Measurements from ENCODE around the gene TNRC6A. TPM values are rescaled to one million over a fixed set of nuclear protein-coding genes. Genes with fewer than 3 reads are reported as not detected.

TNRC6A gene
- total and polyA plus RNA-seq, 9 of the 15 experiments (the other 6 are each of a cell fraction or from before 2014, with no cell fraction given), result 3.4 to 32.1 (median 26.6) TPM

DNA sequence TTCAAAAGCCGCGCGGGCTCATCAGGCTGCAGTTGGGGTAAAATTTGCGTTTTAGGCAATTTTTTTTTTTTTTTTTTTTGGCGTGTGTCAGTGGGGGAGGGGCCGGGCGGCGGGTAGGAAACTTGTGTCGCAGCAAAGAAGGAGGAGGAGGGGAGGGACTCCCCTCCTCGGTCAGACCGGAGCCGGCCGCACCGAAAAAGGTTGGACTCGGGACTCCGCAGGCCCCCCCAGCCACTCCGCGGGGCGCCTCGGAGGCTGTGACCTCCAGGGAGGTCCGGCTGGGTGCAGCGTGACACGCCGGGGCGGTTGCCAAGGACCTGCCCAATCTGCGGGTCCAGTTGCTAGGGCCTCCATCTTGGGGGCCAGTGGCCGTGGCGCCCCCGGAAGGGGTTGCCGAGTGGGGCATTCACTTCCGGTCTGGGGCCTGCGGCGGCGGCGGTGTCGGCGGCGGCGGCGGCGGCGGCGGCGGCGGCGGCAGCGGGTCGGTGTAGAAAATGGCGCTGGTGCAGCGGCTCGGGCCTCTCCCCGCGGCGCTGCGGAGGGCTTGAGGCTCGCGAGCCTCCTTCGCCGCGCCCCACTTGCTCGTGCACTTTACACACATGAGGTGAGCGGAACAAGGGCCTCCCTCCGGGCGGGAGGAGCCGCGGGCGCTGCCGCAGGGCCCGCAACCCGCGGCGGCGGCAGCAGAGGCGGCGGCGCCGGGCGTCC is at the start of gene TNRC6A (continued):
- TF ChIP-seq SIN3A (IDR thresholded peaks at IDR 0.05; ENCODE audit: borderline replicate concordance in 2 of 2, control insufficient read depth in 1 of 2, low read depth in 2 of 2, low read length in 2 of 2), result peak; percentile 52 to 90; a peak in 3 of 4 replicates
- peak; percentile 59 for TF ChIP-seq TAF1 (IDR thresholded peaks at IDR 0.05; ENCODE audit: control insufficient read depth, extremely low read depth, insufficient read depth, low read length, severe bottlenecking)
- TF ChIP-seq ZC3H4 (CRISPR knock-in tag; IDR thresholded peaks at IDR 0.05; ENCODE audit: borderline replicate concordance), result no peak
- TF ChIP-seq RBFOX2 (IDR thresholded peaks at IDR 0.05; ENCODE audit: low read depth, low read length), result peak; percentile 93
- TF ChIP-seq POLR3A (IDR thresholded peaks at IDR 0.05; ENCODE audit: borderline replicate concordance, extremely low read depth, insufficient read depth, insufficient read length), result no peak
- TF ChIP-seq, protein P1, sequence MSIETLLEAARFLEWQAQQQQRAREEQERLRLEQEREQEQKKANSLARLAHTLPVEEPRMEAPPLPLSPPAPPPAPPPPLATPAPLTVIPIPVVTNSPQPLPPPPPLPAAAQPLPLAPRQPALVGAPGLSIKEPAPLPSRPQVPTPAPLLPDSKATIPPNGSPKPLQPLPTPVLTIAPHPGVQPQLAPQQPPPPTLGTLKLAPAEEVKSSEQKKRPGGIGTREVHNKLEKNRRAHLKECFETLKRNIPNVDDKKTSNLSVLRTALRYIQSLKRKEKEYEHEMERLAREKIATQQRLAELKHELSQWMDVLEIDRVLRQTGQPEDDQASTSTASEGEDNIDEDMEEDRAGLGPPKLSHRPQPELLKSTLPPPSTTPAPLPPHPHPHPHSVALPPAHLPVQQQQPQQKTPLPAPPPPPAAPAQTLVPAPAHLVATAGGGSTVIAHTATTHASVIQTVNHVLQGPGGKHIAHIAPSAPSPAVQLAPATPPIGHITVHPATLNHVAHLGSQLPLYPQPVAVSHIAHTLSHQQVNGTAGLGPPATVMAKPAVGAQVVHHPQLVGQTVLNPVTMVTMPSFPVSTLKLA (conservative IDR thresholded peaks at IDR 0.05), result peak; percentile 70 to 82
- TF ChIP-seq NR2C1 (IDR thresholded peaks at IDR 0.05), result peak; percentile 98
- TF ChIP-seq NR2C1 (tag; IDR thresholded peaks at IDR 0.05), result peak; percentile 99
- no peak for TF ChIP-seq TCF7L2 (IDR thresholded peaks at IDR 0.05; ENCODE audit: low read depth, low read length)
- peak; percentile 45; the same call in 1 of the 2 replicates for TF ChIP-seq DPF2 (IDR thresholded peaks at IDR 0.05)
- TF ChIP-seq, protein P2, sequence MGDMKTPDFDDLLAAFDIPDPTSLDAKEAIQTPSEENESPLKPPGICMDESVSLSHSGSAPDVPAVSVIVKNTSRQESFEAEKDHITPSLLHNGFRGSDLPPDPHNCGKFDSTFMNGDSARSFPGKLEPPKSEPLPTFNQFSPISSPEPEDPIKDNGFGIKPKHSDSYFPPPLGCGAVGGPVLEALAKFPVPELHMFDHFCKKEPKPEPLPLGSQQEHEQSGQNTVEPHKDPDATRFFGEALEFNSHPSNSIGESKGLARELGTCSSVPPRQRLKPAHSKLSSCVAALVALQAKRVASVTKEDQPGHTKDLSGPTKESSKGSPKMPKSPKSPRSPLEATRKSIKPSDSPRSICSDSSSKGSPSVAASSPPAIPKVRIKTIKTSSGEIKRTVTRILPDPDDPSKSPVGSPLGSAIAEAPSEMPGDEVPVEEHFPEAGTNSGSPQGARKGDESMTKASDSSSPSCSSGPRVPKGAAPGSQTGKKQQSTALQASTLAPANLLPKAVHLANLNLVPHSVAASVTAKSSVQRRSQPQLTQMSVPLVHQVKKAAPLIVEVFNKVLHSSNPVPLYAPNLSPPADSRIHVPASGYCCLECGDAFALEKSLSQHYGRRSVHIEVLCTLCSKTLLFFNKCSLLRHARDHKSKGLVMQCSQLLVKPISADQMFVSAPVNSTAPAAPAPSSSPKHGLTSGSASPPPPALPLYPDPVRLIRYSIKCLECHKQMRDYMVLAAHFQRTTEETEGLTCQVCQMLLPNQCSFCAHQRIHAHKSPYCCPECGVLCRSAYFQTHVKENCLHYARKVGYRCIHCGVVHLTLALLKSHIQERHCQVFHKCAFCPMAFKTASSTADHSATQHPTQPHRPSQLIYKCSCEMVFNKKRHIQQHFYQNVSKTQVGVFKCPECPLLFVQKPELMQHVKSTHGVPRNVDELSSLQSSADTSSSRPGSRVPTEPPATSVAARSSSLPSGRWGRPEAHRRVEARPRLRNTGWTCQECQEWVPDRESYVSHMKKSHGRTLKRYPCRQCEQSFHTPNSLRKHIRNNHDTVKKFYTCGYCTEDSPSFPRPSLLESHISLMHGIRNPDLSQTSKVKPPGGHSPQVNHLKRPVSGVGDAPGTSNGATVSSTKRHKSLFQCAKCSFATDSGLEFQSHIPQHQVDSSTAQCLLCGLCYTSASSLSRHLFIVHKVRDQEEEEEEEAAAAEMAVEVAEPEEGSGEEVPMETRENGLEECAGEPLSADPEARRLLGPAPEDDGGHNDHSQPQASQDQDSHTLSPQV (IDR thresholded peaks at IDR 0.05), result 0 out of 2 replicates have a peak, but pooled peaks have one; percentile 34
- TF ChIP-seq, protein P3, sequence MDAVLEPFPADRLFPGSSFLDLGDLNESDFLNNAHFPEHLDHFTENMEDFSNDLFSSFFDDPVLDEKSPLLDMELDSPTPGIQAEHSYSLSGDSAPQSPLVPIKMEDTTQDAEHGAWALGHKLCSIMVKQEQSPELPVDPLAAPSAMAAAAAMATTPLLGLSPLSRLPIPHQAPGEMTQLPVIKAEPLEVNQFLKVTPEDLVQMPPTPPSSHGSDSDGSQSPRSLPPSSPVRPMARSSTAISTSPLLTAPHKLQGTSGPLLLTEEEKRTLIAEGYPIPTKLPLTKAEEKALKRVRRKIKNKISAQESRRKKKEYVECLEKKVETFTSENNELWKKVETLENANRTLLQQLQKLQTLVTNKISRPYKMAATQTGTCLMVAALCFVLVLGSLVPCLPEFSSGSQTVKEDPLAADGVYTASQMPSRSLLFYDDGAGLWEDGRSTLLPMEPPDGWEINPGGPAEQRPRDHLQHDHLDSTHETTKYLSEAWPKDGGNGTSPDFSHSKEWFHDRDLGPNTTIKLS (IDR thresholded peaks at IDR 0.05; ENCODE audit: borderline replicate concordance, low read depth), result peak; percentile 83
- TF ChIP-seq, protein P4, sequence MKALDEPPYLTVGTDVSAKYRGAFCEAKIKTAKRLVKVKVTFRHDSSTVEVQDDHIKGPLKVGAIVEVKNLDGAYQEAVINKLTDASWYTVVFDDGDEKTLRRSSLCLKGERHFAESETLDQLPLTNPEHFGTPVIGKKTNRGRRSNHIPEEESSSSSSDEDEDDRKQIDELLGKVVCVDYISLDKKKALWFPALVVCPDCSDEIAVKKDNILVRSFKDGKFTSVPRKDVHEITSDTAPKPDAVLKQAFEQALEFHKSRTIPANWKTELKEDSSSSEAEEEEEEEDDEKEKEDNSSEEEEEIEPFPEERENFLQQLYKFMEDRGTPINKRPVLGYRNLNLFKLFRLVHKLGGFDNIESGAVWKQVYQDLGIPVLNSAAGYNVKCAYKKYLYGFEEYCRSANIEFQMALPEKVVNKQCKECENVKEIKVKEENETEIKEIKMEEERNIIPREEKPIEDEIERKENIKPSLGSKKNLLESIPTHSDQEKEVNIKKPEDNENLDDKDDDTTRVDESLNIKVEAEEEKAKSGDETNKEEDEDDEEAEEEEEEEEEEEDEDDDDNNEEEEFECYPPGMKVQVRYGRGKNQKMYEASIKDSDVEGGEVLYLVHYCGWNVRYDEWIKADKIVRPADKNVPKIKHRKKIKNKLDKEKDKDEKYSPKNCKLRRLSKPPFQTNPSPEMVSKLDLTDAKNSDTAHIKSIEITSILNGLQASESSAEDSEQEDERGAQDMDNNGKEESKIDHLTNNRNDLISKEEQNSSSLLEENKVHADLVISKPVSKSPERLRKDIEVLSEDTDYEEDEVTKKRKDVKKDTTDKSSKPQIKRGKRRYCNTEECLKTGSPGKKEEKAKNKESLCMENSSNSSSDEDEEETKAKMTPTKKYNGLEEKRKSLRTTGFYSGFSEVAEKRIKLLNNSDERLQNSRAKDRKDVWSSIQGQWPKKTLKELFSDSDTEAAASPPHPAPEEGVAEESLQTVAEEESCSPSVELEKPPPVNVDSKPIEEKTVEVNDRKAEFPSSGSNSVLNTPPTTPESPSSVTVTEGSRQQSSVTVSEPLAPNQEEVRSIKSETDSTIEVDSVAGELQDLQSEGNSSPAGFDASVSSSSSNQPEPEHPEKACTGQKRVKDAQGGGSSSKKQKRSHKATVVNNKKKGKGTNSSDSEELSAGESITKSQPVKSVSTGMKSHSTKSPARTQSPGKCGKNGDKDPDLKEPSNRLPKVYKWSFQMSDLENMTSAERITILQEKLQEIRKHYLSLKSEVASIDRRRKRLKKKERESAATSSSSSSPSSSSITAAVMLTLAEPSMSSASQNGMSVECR (CRISPR knock-in tag; IDR thresholded peaks at IDR 0.05), result peak; percentile 54; the same call in 1 of the 2 replicates
- TF ChIP-seq GABPA (tag; conservative IDR thresholded peaks at IDR 0.05; ENCODE audit: low read depth), result peak; percentile 100
